B cell (primary cell): ENCODE data around the gene MEPCE.

Source experiments
- CTCF ChIP-seq: fragments of 200-600 bp; IDR thresholded peaks from one replicate; pipeline ENCODE4 v1.8.0; 2022; ENCODE audit warnings: antibody characterized with exemption, mild to moderate bottlenecking
- EZH2 ChIP-seq: IDR thresholded peaks from 2 replicates; pipeline ENCODE4 v1.6.1; 2012; ENCODE audit warnings: borderline replicate concordance, low read depth, mild to moderate bottlenecking, moderate library complexity, low read length; ENCODE audit not compliant: insufficient read depth, poor library complexity, severe bottlenecking

- TF ChIP-seq EZH2 (no peak), CTCF (no peak)
These were observed 10.5 kb upstream of the MEPCE start for GRCh38 chr7:100418930-100419659.
